Mesendoderm (in vitro differentiated cells): ENCODE measurements around the gene B3GNT3.

ENCODE experiments used
- DNase-seq: peaks from one replicate; pipeline ENCODE4 v3.0.0; 2013
- H2AK5ac ChIP-seq: 2 replicates; pipeline ENCODE4 v1.6.1; 2013; ENCODE audit warnings: low read length, inconsistent platforms
- H2BK120ac ChIP-seq: 2 replicates; pipeline ENCODE4 v1.6.1; 2013; ENCODE audit warnings: low read depth, mild to moderate bottlenecking, low read length, moderate library complexity, mixed read lengths
- H2BK15ac ChIP-seq: replicated peaks from 2 replicates; pipeline ENCODE4 v1.6.1; 2013; ENCODE audit warnings: low read depth, mild to moderate bottlenecking, moderate library complexity
- H2BK5ac ChIP-seq: 2 replicates; pipeline ENCODE4 v1.6.1; 2013; ENCODE audit warnings: low read length, inconsistent platforms
- H3K18ac ChIP-seq: 2 replicates; pipeline ENCODE4 v1.6.1; 2013; ENCODE audit warnings: mild to moderate bottlenecking, low read length, mixed read lengths
- H3K23ac ChIP-seq: one replicate; pipeline ENCODE4 v1.6.1; 2013; ENCODE audit warnings: low read length
- H3K27ac ChIP-seq: 2 replicates; pipeline ENCODE4 v1.5.1; 2013; ENCODE audit warnings: low read depth, mild to moderate bottlenecking, inconsistent platforms, low read length, moderate library complexity
- H3K27me3 ChIP-seq: 2 replicates; pipeline ENCODE4 v1.6.1; 2013; ENCODE audit warnings: low read length, control low read depth, mild to moderate bottlenecking, inconsistent platforms; ENCODE audit not compliant: insufficient read depth, poor library complexity
- H3K36me3 ChIP-seq: 2 replicates; pipeline ENCODE4 v1.6.1; 2013; ENCODE audit warnings: low read length, inconsistent platforms; ENCODE audit not compliant: control insufficient read depth, insufficient read depth
- H3K4ac ChIP-seq: one replicate; pipeline ENCODE4 v1.6.1; 2013; ENCODE audit warnings: low read depth, mild to moderate bottlenecking, low read length, moderate library complexity
- H3K4me1 ChIP-seq: 2 replicates; pipeline ENCODE4 v1.6.1; 2013; ENCODE audit warnings: low read depth, low read length, inconsistent platforms; ENCODE audit not compliant: control insufficient read depth
- H3K4me2 ChIP-seq: 2 replicates; pipeline ENCODE4 v1.6.1; 2013; ENCODE audit warnings: low read length
- H3K4me3 ChIP-seq: 2 replicates; pipeline ENCODE4 v1.5.1; 2013; ENCODE audit warnings: mild to moderate bottlenecking, low read length
- H3K56ac ChIP-seq: one replicate; pipeline ENCODE4 v1.6.1; 2013; ENCODE audit warnings: low read length
- H3K79me1 ChIP-seq: 2 replicates; pipeline ENCODE4 v1.6.1; 2013; ENCODE audit warnings: low read length, inconsistent platforms
- H3K79me2 ChIP-seq: 2 replicates; pipeline ENCODE4 v1.6.1; 2013; ENCODE audit warnings: mild to moderate bottlenecking, low read length; ENCODE audit not compliant: control insufficient read depth, insufficient read depth
- H3K9ac ChIP-seq: 2 replicates; pipeline ENCODE4 v1.6.1; 2013; ENCODE audit warnings: low read length, inconsistent platforms
- H4K5ac ChIP-seq: one replicate; pipeline ENCODE4 v1.6.1; 2013; ENCODE audit warnings: low read length
- H4K8ac ChIP-seq: one replicate; pipeline ENCODE4 v1.6.1; 2013; ENCODE audit warnings: low read depth, mild to moderate bottlenecking, control low read depth, low read length, moderate library complexity
- WGBS: extraction: QIAGEN DNeasy Blood & Tissue Kit; methylation state at CpG from one replicate; pipeline ENCODE4 v1.1.7; 2013; ENCODE audit warnings: low lambda C conversion rate, missing lambda C conversion rate; ENCODE audit not compliant: insufficient coverage; ENCODE audit errors: extremely low coverage; 5-methylcytosine and 5-hydroxymethylcytosine counted together

Gene B3GNT3

GRCh38 chr19:17854061-17854460, 59.1 kb downstream of the B3GNT3 start:
- Histone ChIP-seq H2BK5ac (no peak overlapping the region), H3K4ac (no peak overlapping the region), H3K23ac (no peak overlapping the region), H3K9ac (no peak overlapping the region), H3K27me3 (no peaks in the 10 kb centered on the region), H3K56ac (peak overlapping the region; percentile 7), H4K5ac (no peak overlapping the region), H3K18ac (no peak overlapping the region), H4K8ac (no peak overlapping the region), H2BK15ac (no peak overlapping the region), H3K27ac (no peak overlapping the region), H2AK5ac (no peak overlapping the region), H3K4me2 (no peak overlapping the region), H3K4me3 (no peak overlapping the region), H2BK120ac (no peak overlapping the region), H3K79me1 (no peaks in the 10 kb centered on the region), H3K36me3 (no peaks in the 10 kb centered on the region), H3K4me1 (no peaks in the 10 kb centered on the region), H3K79me2 (no peaks in the 10 kb centered on the region)
- DNase-seq = no peak
- WGBS = no CpG with 5 or more reads among the region's 6 CpGs

- H2BK15ac ChIP-seq = no peak overlapping the region
- WGBS = no CpG with 5 or more reads among the region's 29 CpGs
- no peaks in the 10 kb centered on the region for H3K4me1 ChIP-seq
- no peak overlapping the region for H3K4me3 ChIP-seq
- no peak overlapping the region for H3K4ac ChIP-seq
- no peak overlapping the region for H2AK5ac ChIP-seq
- no peak overlapping the region for H3K9ac ChIP-seq
- no peak overlapping the region for H3K56ac ChIP-seq
- H4K8ac ChIP-seq = no peak overlapping the region
- H2BK120ac ChIP-seq = no peak overlapping the region
- DNase-seq = peak; percentile 77
- H2BK5ac ChIP-seq = no peak overlapping the region
- no peak overlapping the region for H3K27ac ChIP-seq
- H4K5ac ChIP-seq = no peak overlapping the region
- H3K27me3 ChIP-seq = no peaks in the 10 kb centered on the region
- no peaks in the 10 kb centered on the region for H3K36me3 ChIP-seq
- H3K4me2 ChIP-seq = no peak overlapping the region
- H3K79me2 ChIP-seq = peaks cover 8% of the 10 kb centered on the region
- H3K23ac ChIP-seq = no peak overlapping the region
- no peak overlapping the region for H3K18ac ChIP-seq
- peaks cover 2% of the 10 kb centered on the region for H3K79me1 ChIP-seq
These were observed 60.6 kb downstream of the B3GNT3 start for GRCh38 chr19:17855280-17856152.

DNA sequence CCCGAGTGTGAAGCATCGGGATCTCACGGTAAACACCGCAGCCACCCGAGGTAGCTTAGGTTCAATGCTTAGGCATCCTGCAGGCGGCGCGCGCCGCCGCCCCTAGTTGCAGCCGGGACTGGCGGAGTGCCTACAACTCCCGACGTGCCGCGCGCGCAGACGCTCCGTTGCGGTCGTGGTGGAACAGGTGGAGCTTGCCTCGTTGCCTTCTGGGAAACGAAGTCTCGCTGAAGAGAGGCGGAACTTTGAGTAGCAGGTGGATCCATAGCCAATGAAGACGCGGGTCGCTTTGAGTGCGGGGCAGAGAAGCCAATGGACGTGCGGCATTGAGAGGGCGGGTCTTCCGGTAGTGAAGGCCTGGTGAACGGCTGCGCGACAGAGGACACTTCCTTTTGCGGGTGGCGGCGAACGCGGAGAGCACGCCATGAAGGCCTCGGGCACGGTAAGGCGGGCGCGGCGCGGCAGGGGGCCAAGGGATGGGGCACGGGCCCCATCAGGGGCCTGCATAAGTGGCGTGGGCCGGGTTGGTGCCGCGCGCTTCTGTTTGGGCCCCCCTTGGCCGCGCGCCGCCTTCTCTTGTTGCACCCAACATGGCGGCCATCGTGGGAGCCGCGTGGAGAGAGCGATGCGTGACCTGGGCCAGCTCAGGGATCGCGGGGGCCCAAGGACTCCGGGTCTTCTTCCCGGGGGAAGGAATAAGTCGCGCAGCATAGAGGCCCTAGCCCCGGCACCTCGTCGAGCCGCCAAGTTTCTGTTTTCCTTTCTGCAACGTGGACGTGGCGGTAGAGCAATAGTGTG, 64.8 kb downstream of the B3GNT3 start, which contains the start of gene RPL18A:
Gene RPL18A, plus strand, starts transcription at position 378 of the 798 bp plus-strand sequence. Its CDS starts 47 bp downstream, at position 425.
- Histone ChIP-seq H3K36me3 (peaks cover 28% of the 10 kb centered on the region), H3K27ac (peak within 1 kb of the TSS; percentile 18), H3K27me3 (no peaks in the 10 kb centered on the region), H3K9ac (peak within 1 kb of the TSS; percentile 100), H3K56ac (peak within 1 kb of the TSS; percentile 100), H3K4me2 (peak within 1 kb of the TSS; percentile 51), H2BK5ac (peak within 1 kb of the TSS; percentile 82), H3K4me1 (no peaks in the 10 kb centered on the region), H2AK5ac (peak within 1 kb of the TSS; percentile 100), H2BK15ac (no peak within 1 kb of the TSS), H3K79me2 (peaks cover 29% of the 10 kb centered on the region), H3K4me3 (peak within 1 kb of the TSS; percentile 100), H3K79me1 (peaks cover 13% of the 10 kb centered on the region), H4K8ac (peak within 1 kb of the TSS; percentile 5), H3K23ac (peak within 1 kb of the TSS; percentile 85), H4K5ac (peak within 1 kb of the TSS; percentile 98), H3K18ac (peak within 1 kb of the TSS; percentile 35), H3K4ac (peak within 1 kb of the TSS; percentile 89), H2BK120ac (no peak within 1 kb of the TSS)
- WGBS = no CpG with 5 or more reads among the region's 80 CpGs
- DNase-seq = peak; percentile 100

GRCh38 chr19:17860331-17860992, 65.5 kb downstream of the B3GNT3 start:
- Histone ChIP-seq H3K79me1 (peaks cover 13% of the 10 kb centered on the region), H3K27ac (peak overlapping the region; percentile 18), H2BK15ac (no peak overlapping the region), H3K4me3 (peak overlapping the region; percentile 100), H2AK5ac (peak overlapping the region; percentile 100), H3K56ac (peak overlapping the region; percentile 100), H3K36me3 (peaks cover 28% of the 10 kb centered on the region), H3K4ac (peak overlapping the region; percentile 89), H3K79me2 (peaks cover 29% of the 10 kb centered on the region), H3K4me1 (no peaks in the 10 kb centered on the region), H4K5ac (peak overlapping the region; percentile 98), H2BK5ac (peak overlapping the region; percentile 82), H3K9ac (peak overlapping the region; percentile 100), H3K23ac (peak overlapping the region; percentile 85), H3K18ac (peak overlapping the region; percentile 35), H4K8ac (no peak overlapping the region), H2BK120ac (no peak overlapping the region), H3K4me2 (peak overlapping the region; percentile 51), H3K27me3 (no peaks in the 10 kb centered on the region)
- no peak for DNase-seq
- no CpG with 5 or more reads among the region's 22 CpGs for WGBS

DNA sequence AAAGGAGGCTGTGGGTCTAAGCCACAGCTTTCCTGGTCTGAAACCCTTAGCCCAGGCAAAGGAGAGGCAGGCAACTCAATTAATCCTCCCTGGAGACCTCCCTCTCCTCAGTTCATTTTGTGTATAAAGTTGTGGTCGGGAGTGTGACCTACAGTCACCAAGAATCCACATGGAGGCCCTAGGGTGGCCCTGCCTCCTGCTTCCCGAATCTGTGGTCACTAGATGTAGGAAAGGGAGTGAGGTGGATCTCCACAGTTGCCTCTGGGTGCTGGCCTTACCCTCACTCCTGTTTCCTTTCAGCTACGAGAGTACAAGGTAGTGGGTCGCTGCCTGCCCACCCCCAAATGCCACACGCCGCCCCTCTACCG, 66.0 kb downstream of the B3GNT3 start:
- whole genome bisulfite sequencing = no CpG with 5 or more reads among the region's 7 CpGs
- no peak overlapping the region for H3K27ac ChIP-seq

More for the DNA sequence above, 66.0 kb downstream of the B3GNT3 start:
- peaks cover 13% of the 10 kb centered on the region for H3K79me1 ChIP-seq
- peaks cover 28% of the 10 kb centered on the region for H3K36me3 ChIP-seq
- peak overlapping the region; percentile 51 for H3K4me2 ChIP-seq
- no peak overlapping the region for H3K4ac ChIP-seq
- peaks cover 29% of the 10 kb centered on the region for H3K79me2 ChIP-seq
- no peak overlapping the region for H4K5ac ChIP-seq
- H3K4me1 ChIP-seq = no peaks in the 10 kb centered on the region
- no peak overlapping the region for H2BK120ac ChIP-seq
- H3K4me3 ChIP-seq = peak overlapping the region; percentile 100
- H3K27me3 ChIP-seq = no peaks in the 10 kb centered on the region
- H3K9ac ChIP-seq = peak overlapping the region; percentile 100
- peak overlapping the region; percentile 100 for H3K56ac ChIP-seq
- no peak overlapping the region for H2BK15ac ChIP-seq
- DNase-seq = no peak
- no peak overlapping the region for H3K18ac ChIP-seq
- no peak overlapping the region for H2BK5ac ChIP-seq
- no peak overlapping the region for H3K23ac ChIP-seq
- H2AK5ac ChIP-seq = no peak overlapping the region
- H4K8ac ChIP-seq = no peak overlapping the region
